GM19240 (cell line): Measurements from ENCODE around the gene SYNDIG1L.

Experiments
- DNase-seq: peaks from one replicate; pipeline ENCODE4 v3.0.0; 2011; ENCODE audit warnings: low spot score; ENCODE audit not compliant: insufficient read length

The SYNDIG1L gene

DNA sequence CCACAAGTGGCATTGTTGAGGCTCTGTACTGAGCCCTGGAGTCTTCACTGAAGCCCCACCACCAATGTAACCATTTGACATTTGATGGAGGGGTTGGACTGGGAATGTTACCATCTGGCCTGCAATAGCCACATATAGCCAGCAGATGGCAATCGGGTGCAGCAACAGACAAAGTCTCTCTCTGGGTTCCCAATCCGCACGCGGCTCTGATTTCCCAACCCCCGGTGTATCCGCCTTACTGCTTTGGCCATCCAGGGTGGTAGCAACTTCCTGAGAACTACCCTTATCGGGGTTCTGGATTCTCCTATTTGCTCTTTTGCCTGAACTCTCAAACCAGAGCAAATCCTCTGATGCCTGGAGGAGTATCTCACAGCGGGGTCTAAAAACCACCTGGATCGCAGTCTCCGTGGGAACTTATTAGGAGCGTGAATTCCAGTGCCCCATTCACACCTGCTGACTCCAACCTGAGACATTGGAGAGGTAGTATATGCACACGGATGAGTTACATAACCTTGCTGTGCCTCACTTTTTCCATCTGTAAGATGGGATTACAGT, 63.6 kb downstream of the SYNDIG1L start:
- peak; percentile 70 for DNase-seq

DNA sequence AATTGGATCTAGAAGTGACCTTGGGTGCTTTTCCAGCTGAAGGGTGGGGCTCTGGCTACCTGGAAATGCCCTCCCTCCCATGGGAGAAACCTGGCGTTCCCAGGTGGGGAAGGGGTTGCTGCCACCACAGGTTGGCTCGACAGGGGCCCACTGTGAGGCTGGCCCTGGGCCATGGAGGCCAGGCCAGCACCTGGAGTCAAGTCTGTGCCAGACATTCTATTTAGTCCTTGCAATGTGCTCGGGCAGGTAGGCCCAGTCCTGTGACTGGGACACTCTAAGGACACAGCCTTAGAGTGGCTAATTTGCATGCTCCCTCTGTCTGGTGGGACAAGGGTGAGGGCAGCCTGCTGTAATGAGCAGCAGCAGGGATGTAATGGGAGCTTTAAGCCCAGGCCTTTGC, 65.8 kb downstream of the SYNDIG1L start:
- DNase-seq = no peak

DNA sequence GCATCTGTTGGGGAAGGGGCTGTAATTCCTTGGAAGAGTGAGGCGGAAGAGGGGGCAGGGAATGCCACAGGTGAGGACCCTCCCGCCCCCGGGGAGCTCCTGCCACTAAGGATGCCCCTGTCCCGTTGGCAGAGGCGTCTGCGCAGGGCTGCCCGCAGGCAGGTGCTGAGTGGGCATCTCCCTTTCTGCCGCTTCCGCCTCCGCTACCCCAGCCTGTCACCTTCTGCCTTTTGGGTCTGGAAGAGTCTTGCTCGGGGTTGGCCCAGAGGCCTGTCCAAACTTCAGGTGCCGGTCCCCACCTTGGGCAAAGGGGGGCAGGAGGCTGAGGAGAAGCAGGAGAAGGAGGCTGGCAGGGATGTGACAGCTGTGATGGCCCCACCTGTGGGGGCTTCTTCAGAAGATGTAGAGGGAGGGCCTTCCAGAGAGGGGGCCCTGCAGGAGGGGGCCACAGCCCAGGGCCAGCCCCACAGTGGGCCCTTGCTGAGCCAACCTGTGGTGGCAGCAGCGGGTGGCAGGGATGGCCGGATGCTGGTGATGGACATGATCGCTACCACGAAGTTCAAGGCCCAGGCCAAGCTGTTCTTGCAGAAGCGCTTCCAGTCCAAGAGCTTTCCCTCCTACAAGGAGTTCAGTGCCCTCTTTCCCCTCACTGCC, 67.7 kb downstream of the SYNDIG1L start:
- DNase-seq = no peak

- DNase-seq = no peak
Measured at GRCh38 chr14:74357585-74357984, 68.4 kb downstream of the SYNDIG1L start.

GRCh38 chr14:74356892-74357575, 69.0 kb downstream of the SYNDIG1L start:
- no peak for DNase-seq
